ENCODE measurements around the gene PGBD2. TPM values are rescaled to one million over a fixed set of nuclear protein-coding genes. Genes with fewer than 3 reads are reported as not detected.

The PGBD2 gene
- polyA plus RNA-seq, 3 donors: 2.9 to 7.1 (median 3.9) TPM

DNA sequence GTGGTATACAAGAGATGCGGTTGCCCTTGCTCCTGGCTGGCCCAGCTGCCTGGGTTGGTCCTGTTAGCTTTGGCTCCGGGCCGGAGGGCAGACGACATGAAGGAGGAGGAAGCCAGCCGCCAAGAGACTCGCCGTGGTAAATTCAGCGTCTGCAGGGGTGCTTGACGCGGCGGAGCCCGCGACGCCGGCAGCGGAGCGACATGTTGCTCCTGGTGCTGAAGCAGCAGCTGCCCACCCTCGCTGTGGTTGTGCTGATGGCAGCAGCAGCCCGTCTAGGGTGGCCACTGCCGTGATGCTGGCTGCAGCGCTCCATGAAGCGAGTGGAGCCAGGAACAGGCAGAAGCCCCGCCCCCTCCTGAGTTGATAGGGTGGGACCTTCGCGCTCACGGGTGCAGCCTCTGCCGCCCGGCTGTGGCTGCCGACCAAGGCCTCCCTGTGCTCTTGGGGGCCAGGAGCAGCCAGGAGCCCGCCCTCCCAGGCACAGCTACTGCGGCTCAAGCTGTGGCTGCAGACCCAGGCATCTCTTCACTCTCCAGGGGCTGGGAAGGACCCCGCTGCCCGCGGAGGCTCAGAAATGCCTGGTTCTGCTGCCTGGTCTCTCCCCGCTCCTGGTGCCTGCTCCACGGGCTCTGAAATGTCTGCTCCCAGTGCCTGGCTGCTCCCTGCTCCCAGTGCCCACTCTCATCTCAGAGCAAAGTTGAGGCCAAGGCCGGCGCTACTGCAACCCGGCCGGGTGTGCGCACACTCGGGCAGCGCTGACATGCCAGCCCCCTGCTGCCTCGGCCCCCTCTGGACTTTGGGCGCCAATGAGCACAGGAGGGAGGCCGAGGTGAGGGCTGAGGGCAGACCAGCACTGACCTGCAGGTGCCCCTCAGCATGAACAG is 42.8 kb upstream of the PGBD2 start:
- H4K20me1 ChIP-seq (ENCODE audit: insufficient read depth, low read length): no peaks in the 10 kb centered on the region
- Mint-ChIP-seq H3K27ac (peak overlapping the region; percentile 76 to 91 (median 89)), H3K9me3 (no peaks in the 10 kb centered on the region), H3K27me3 (ENCODE audit: low read depth in 3 of 3) (peaks cover 0 to 4% (median 1%) of the 10 kb centered on the region in 3 donors), H3K4me3 (peak overlapping the region; percentile 85 to 90), H3K4me1 (peaks cover 32% of the 10 kb centered on the region), H3K36me3 (no peaks in the 10 kb centered on the region)
- H3K27me3 ChIP-seq (ENCODE audit: control insufficient read depth in 2 of 2, insufficient read depth in 2 of 2, low read length in 2 of 2): no peaks in the 10 kb centered on the region
- peak overlapping the region; percentile 88 for H3K4me2 ChIP-seq (replicated peaks; ENCODE audit: extremely low read depth, low read length, poor library complexity, severe bottlenecking)
- H3K79me2 ChIP-seq (ENCODE audit: insufficient read depth, low read length): peaks cover 2% of the 10 kb centered on the region
- peak overlapping the region; percentile 35 to 75 for H3K27ac ChIP-seq (ENCODE audit: low read depth in 1 of 2, low read length in 2 of 2)
- H3K9ac ChIP-seq (ENCODE audit: insufficient read depth, low read length, poor library complexity, severe bottlenecking): peak overlapping the region; percentile 63
- no peaks in the 10 kb centered on the region for H3K36me3 ChIP-seq (replicated peaks in 1 of 2; ENCODE audit: control insufficient read depth in 1 of 2, insufficient read depth in 2 of 2, low read length in 2 of 2)
- no peak for TF ChIP-seq CTCF (IDR thresholded peaks at IDR 0.05)
- H3K9me3 ChIP-seq (replicated peaks in 1 of 2; ENCODE audit: control insufficient read depth in 1 of 2, insufficient read depth in 1 of 2, low read length in 2 of 2): no peaks in the 10 kb centered on the region
- peak overlapping the region; percentile 43 to 78 (median 56) for H3K4me3 ChIP-seq (replicated peaks in 1 of 3; ENCODE audit: low read depth in 2 of 3, low read length in 3 of 3)
- intact Hi-C loops (cut with micrococcal nuclease): no loop called here
- DNase-seq: peak; percentile 48 to 65 (median 55)
- peaks cover 33 to 41% of the 10 kb centered on the region in 2 donors for H3K4me1 ChIP-seq (ENCODE audit: control insufficient read depth in 1 of 2, insufficient read depth in 2 of 2, low read length in 2 of 2)
- peak overlapping the region; percentile 99 for H2AFZ ChIP-seq (ENCODE audit: insufficient read depth, low read depth, low read length, poor library complexity, severe bottlenecking)
- 10% methylated on average over 46 of the region's 46 CpGs for WGBS (ENCODE audit: insufficient coverage)

DNA sequence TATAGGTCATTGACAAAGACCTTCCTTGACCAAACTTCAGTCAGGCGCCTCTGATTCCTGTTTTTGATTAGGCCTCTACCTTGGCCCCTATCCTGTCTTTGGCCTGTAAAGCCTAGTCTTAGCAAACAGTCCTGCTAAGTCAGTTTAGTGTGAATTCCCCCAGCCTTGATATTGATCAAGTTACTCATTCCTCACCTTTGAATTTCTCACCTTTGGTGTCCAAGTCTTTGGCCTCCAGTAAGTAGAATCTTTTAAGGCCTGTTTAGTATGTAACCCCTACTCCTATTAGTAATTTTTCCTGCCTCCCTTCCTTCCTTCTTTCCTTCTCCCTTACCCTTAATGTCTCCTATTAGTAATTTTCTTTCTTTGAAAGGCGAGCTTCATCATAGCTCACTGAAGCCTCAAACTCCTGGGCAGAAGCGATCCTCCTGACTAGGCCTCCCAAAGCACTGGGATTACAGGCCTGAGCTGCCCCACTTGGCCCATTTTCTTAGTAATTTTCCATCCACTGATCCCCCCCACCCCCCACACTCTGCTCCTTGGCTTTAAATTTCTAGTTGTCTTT is 34.1 kb upstream of the PGBD2 start:
- no peaks in the 10 kb centered on the region for H3K9me3 ChIP-seq (replicated peaks in 1 of 2; ENCODE audit: control insufficient read depth in 1 of 2, insufficient read depth in 1 of 2, low read length in 2 of 2)
- H4K20me1 ChIP-seq (ENCODE audit: insufficient read depth, low read length): no peaks in the 10 kb centered on the region
- Mint-ChIP-seq H3K4me1 (peaks cover 18% of the 10 kb centered on the region), H3K36me3 (no peaks in the 10 kb centered on the region), H3K27me3 (ENCODE audit: low read depth in 3 of 3) (peaks cover 0 to 2% (median 0%) of the 10 kb centered on the region in 3 donors), H3K4me3 (peak overlapping the region; percentile 2 to 35), H3K9me3 (no peaks in the 10 kb centered on the region), H3K27ac (peak overlapping the region in 1 of 7 donors; percentile 42)
- H3K9ac ChIP-seq (ENCODE audit: insufficient read depth, low read length, poor library complexity, severe bottlenecking): no peak overlapping the region
- no peaks in the 10 kb centered on the region for H3K27me3 ChIP-seq (ENCODE audit: control insufficient read depth in 2 of 2, insufficient read depth in 2 of 2, low read length in 2 of 2)
- no peak overlapping the region for H2AFZ ChIP-seq (ENCODE audit: insufficient read depth, low read depth, low read length, poor library complexity, severe bottlenecking)
- WGBS (ENCODE audit: insufficient coverage): 100% methylated on average over 3 of the region's 3 CpGs
- peaks cover 16 to 19% of the 10 kb centered on the region in 2 donors for H3K4me1 ChIP-seq (ENCODE audit: control insufficient read depth in 1 of 2, insufficient read depth in 2 of 2, low read length in 2 of 2)
- no peak overlapping the region for H3K4me3 ChIP-seq (replicated peaks in 1 of 3; ENCODE audit: low read depth in 2 of 3, low read length in 3 of 3)
- intact Hi-C loops (cut with micrococcal nuclease): no loop called here
- DNase-seq: no peak
- H3K36me3 ChIP-seq (replicated peaks in 1 of 2; ENCODE audit: control insufficient read depth in 1 of 2, insufficient read depth in 2 of 2, low read length in 2 of 2): no peaks in the 10 kb centered on the region
- no peak overlapping the region for H3K27ac ChIP-seq (ENCODE audit: low read depth in 1 of 2, low read length in 2 of 2)
- H3K79me2 ChIP-seq (ENCODE audit: insufficient read depth, low read length): no peaks in the 10 kb centered on the region
- no peak for TF ChIP-seq CTCF (IDR thresholded peaks at IDR 0.05)
- no peak overlapping the region for H3K4me2 ChIP-seq (replicated peaks; ENCODE audit: extremely low read depth, low read length, poor library complexity, severe bottlenecking)
